ENCODE measurements around the gene MIXL1.

Gene MIXL1

GRCh38 chr1:226203655-226204054 lies 19.8 kb upstream of the MIXL1 start:
- DNase-seq (ENCODE audit: low read depth): no peak
- no peak overlapping the region for H3K4me3 ChIP-seq (ENCODE audit: control insufficient read depth, low read depth, low read length)
- no peak for TF ChIP-seq CTCF (conservative IDR thresholded peaks at IDR 0.05; ENCODE audit: control insufficient read depth, insufficient read depth, low read depth, low read length)

GRCh38 chr1:226204198-226204597 lies 19.3 kb upstream of the MIXL1 start:
- no peak for TF ChIP-seq CTCF (conservative IDR thresholded peaks at IDR 0.05; ENCODE audit: control insufficient read depth, insufficient read depth, low read depth, low read length)
- no peak overlapping the region for H3K4me3 ChIP-seq (ENCODE audit: control insufficient read depth, low read depth, low read length)
- DNase-seq (ENCODE audit: low read depth): no peak

GRCh38 chr1:226207048-226207447 lies 16.4 kb upstream of the MIXL1 start:
- no peak for DNase-seq (ENCODE audit: low read depth)
- TF ChIP-seq CTCF (conservative IDR thresholded peaks at IDR 0.05; ENCODE audit: control insufficient read depth, insufficient read depth, low read depth, low read length): no peak
- no peak overlapping the region for H3K4me3 ChIP-seq (ENCODE audit: control insufficient read depth, low read depth, low read length)

GRCh38 chr1:226209307-226210059 lies 14.0 kb upstream of the MIXL1 start:
- TF ChIP-seq CTCF (conservative IDR thresholded peaks at IDR 0.05; ENCODE audit: control insufficient read depth, insufficient read depth, low read depth, low read length): no peak
- no peak overlapping the region for H3K4me3 ChIP-seq (ENCODE audit: control insufficient read depth, low read depth, low read length)
- DNase-seq (ENCODE audit: low read depth): no peak

- H3K4me3 ChIP-seq (ENCODE audit: control insufficient read depth, low read depth, low read length): no peak overlapping the region
- DNase-seq (ENCODE audit: low read depth): no peak
- TF ChIP-seq CTCF (conservative IDR thresholded peaks at IDR 0.05; ENCODE audit: control insufficient read depth, insufficient read depth, low read depth, low read length): no peak
These were observed 12.8 kb upstream of the MIXL1 start for GRCh38 chr1:226210571-226211176.

- DNase-seq (ENCODE audit: low read depth): no peak
- TF ChIP-seq CTCF (conservative IDR thresholded peaks at IDR 0.05; ENCODE audit: control insufficient read depth, insufficient read depth, low read depth, low read length): no peak
- H3K4me3 ChIP-seq (ENCODE audit: control insufficient read depth, low read depth, low read length): no peak overlapping the region
These were observed 12.2 kb upstream of the MIXL1 start for GRCh38 chr1:226211181-226211821.

Data from fibroblast of mammary gland (primary cell).